Heart right ventricle (tissue), 16 donors: ENCODE results near the gene RASGEF1C. TPM values are rescaled to one million over a fixed set of nuclear protein-coding genes. Genes with fewer than 3 reads are reported as not detected.

Source experiments
- ATAC-seq, 8 donors: fragments of 200-7000 bp; cut with Tn5 transposase; one replicate each; pipeline ENCODE4 v1.9.1; 2020; ENCODE audit warnings: mild to moderate bottlenecking in 8 of 8, moderate library complexity in 8 of 8, moderate number of reproducible peaks in 1 of 8
- DNase-seq, 2 donors: peaks; one replicate each; pipeline ENCODE4 v3.0.0-alpha.2; 2020
- H3K27ac ChIP-seq, 10 donors: fragments of 200-600 bp; sonication (generic) in 2 of 10; one replicate each; pipeline versions ENCODE4 v1.5.0 to v1.8.0; 2020 to 2022; ENCODE audit warnings: mild to moderate bottlenecking in 3 of 10
- H3K27me3 ChIP-seq, 7 donors: fragments of 200-600 bp; one replicate each; pipeline ENCODE4 v1.8.0; 2021 to 2022; ENCODE audit warnings: mild to moderate bottlenecking in 2 of 7
- H3K36me3 ChIP-seq, 9 donors: fragments of 200-600 bp; sonication (generic) in 1 of 9; one replicate each; pipeline versions ENCODE4 v1.5.0 to v1.8.0; 2020 to 2022; ENCODE audit warnings: mild to moderate bottlenecking in 2 of 9
- H3K4me1 ChIP-seq, 9 donors: fragments of 200-600 bp; sonication (generic) in 1 of 9; one replicate each; pipeline versions ENCODE4 v1.5.0 to v1.8.0; 2020 to 2022; ENCODE audit warnings: mild to moderate bottlenecking in 4 of 9
- H3K4me3 ChIP-seq, 10 donors: fragments of 200-600 bp; sonication (generic) in 2 of 10; one replicate each; pipeline versions ENCODE4 v1.5.0 to v1.8.0; 2020 to 2022; ENCODE audit warnings: mild to moderate bottlenecking in 7 of 10, moderate library complexity in 2 of 10
- H3K9me3 ChIP-seq, 11 donors: fragments of 200-600 bp in 10 of 11; sonication (generic) in 2 of 11; one replicate each; pipeline versions ENCODE4 v1.5.0 to v1.8.0; 2013 to 2022; ENCODE audit warnings: mild to moderate bottlenecking in 2 of 11, control low read depth in 1 of 11, moderate library complexity in 1 of 11
- WGBS, 2 donors: extraction: QIAGEN DNeasy Blood & Tissue Kit; methylation state at CpG; one replicate each; pipeline ENCODE4 v1.1.7; 2013; ENCODE audit warnings: inconsistent platforms in 1 of 2; 5-methylcytosine and 5-hydroxymethylcytosine counted together
- intact Hi-C, 10 donors: fragments of 100-400 bp; cut with DNase I; formaldehyde crosslinking; loops; one replicate each; pipeline versions ENCODE4 v1.11.1 to v1.14.2; 2022
- polyA plus RNA-seq, 2 donors: library from polyadenylated mRNA; stranded (reverse); fragments of 200-250 nt; gene quantifications; one replicate each; pipeline ENCODE4 v1.2.3, GENCODE V29; 2013
- total RNA-seq, 10 donors: library from RNA; stranded (reverse); fragmentation: NEBNext Ultra II Directional in 3 of 10; extraction: Animal tissue kit (Norgen Biotek cat#: 25700) in 3 of 10; gene quantifications; one replicate each; pipeline versions ENCODE4 v1.2.1 to v1.2.4, GENCODE V29; 2021 to 2023
- TF ChIP-seq, protein P1 (sequence below), 9 donors: fragments of 200-600 bp; sonication (generic) in 2 of 9; IDR thresholded peaks; one replicate each; pipeline versions ENCODE4 v1.5.0 to v1.8.0; 2021 to 2022; ENCODE audit warnings: antibody characterized with exemption in 9 of 9, mild to moderate bottlenecking in 5 of 9, moderate library complexity in 1 of 9
- donor health status: Arrhythmogenic right ventricular cardiomyopathy.
- donor health status: ischemic (EF 13 %, LVEDD 7.1; RV severe dilation, severe dysfunction).
- donor health status: healthy with polysubstance abuse.
- donor health status: DM: no; HTN: yes; CAD: no.
- donor health status: DM: no; HTN: no; CAD: no.
- donor health status: ischemic (EF 25% LVEDD 6.9; RV normal size, moderate dysfunction).
- donor health status: ischemic (EF 25% LVEDD 5.7; RV mildly dilated, moderate dysfunction).
- donor health status: healthy.
- donor health status: DM: yes; HTN: yes; CAD: no.
- donor health status: Ischemic cardiomyopathy.
- donor health status: ischemic (EF 35%, LVEDD 5.7; RV mildly dilated, moderate dysfunction).
- donor health status: nonischemic (EF 11% LVEDD 7.7; RV severe dilation, severe dysfunction).
- donor health status: DM: yes; HTN: yes; CAD: no.
- donor health status: PGD.
- donor health status: ischemic (EF 29% LVEDD 5.4; RV normal size, mild dysfunction).
- donor health status: nonischemic (EF 23%, LVEDD 6.1; RV moderate dilation, normal function).

Gene RASGEF1C
- total and polyA plus RNA-seq, 12 donors, result 0.17 to 0.59 (median 0.26) TPM; not detected in 6

- intact Hi-C loops, result no loop called here
- H3K9me3 ChIP-seq, result peaks cover 0 to 24% (median 0%) of the 10 kb centered on the region in 11 donors
- H3K4me1 ChIP-seq, result peaks cover 0 to 21% (median 0%) of the 10 kb centered on the region in 9 donors
- no peak for DNase-seq
- TF ChIP-seq, protein P1, sequence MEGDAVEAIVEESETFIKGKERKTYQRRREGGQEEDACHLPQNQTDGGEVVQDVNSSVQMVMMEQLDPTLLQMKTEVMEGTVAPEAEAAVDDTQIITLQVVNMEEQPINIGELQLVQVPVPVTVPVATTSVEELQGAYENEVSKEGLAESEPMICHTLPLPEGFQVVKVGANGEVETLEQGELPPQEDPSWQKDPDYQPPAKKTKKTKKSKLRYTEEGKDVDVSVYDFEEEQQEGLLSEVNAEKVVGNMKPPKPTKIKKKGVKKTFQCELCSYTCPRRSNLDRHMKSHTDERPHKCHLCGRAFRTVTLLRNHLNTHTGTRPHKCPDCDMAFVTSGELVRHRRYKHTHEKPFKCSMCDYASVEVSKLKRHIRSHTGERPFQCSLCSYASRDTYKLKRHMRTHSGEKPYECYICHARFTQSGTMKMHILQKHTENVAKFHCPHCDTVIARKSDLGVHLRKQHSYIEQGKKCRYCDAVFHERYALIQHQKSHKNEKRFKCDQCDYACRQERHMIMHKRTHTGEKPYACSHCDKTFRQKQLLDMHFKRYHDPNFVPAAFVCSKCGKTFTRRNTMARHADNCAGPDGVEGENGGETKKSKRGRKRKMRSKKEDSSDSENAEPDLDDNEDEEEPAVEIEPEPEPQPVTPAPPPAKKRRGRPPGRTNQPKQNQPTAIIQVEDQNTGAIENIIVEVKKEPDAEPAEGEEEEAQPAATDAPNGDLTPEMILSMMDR (IDR thresholded peaks at IDR 0.05), result peak in 2 of 9 donors; percentile 15 to 25
- no peak overlapping the region for H3K27ac ChIP-seq
- H3K36me3 ChIP-seq, result no peaks in the 10 kb centered on the region
- peak in 2 of 8 donors; percentile 27 to 31 for ATAC-seq
- no peak overlapping the region for H3K4me3 ChIP-seq
- WGBS, 2 donors, result 54 to 75% methylated on average over 39 of the region's 39 CpGs
- peaks cover 0 to 22% (median 9%) of the 10 kb centered on the region in 7 donors for H3K27me3 ChIP-seq
These were observed 47.3 kb downstream of the RASGEF1C start for GRCh38 chr5:180161420-180162303.

DNA sequence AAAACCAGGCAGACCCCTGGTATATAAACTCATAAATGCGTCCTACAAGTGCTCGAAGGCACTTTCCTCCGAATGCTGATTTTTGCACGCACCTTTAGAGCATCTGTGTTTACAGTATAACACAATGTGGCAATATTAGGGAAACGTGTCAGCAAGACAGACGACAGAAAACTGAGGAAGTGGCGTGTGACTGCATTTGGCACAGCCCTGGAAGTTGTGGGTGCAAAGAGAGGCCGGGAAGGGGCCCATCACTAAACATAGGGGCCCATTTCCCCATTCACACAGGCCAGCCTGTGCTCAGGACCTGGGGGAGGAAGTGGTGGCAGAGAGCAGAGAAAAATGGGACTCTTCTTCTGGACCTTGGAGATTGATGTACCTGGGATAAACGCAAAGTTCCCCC is 48.2 kb downstream of the RASGEF1C start:
- H3K27ac ChIP-seq, result no peak overlapping the region
- DNase-seq (no peak), ATAC-seq (peak in 6 of 8 donors; percentile 25 to 59 (median 54))
- no peaks in the 10 kb centered on the region for H3K36me3 ChIP-seq
- intact Hi-C loops, result no loop called here
- H3K4me3 ChIP-seq, result no peak overlapping the region
- TF ChIP-seq, protein P1 (IDR thresholded peaks at IDR 0.05), result no peak
- peaks cover 0 to 15% (median 0%) of the 10 kb centered on the region in 9 donors for H3K4me1 ChIP-seq
- H3K9me3 ChIP-seq, result peaks cover 0 to 24% (median 0%) of the 10 kb centered on the region in 11 donors
- WGBS, 2 donors, result 74 to 76% methylated on average over 9 of the region's 9 CpGs
- peaks cover 0 to 29% (median 12%) of the 10 kb centered on the region in 7 donors for H3K27me3 ChIP-seq

- H3K4me1 ChIP-seq, result peaks cover 0 to 14% (median 0%) of the 10 kb centered on the region in 9 donors
- H3K9me3 ChIP-seq, result peaks cover 0 to 24% (median 0%) of the 10 kb centered on the region in 11 donors
- DNase-seq (no peak), ATAC-seq (no peak)
- H3K27ac ChIP-seq, result no peak overlapping the region
- H3K4me3 ChIP-seq, result no peak overlapping the region
- TF ChIP-seq, protein P1 (IDR thresholded peaks at IDR 0.05), result no peak
- intact Hi-C loops, result no loop called here
- WGBS, 2 donors, result 85 to 86% methylated on average over 6 of the region's 6 CpGs
- peaks cover 0 to 30% (median 12%) of the 10 kb centered on the region in 7 donors for H3K27me3 ChIP-seq
- no peaks in the 10 kb centered on the region for H3K36me3 ChIP-seq
These were observed 48.8 kb downstream of the RASGEF1C start for GRCh38 chr5:180160215-180160614.

DNA sequence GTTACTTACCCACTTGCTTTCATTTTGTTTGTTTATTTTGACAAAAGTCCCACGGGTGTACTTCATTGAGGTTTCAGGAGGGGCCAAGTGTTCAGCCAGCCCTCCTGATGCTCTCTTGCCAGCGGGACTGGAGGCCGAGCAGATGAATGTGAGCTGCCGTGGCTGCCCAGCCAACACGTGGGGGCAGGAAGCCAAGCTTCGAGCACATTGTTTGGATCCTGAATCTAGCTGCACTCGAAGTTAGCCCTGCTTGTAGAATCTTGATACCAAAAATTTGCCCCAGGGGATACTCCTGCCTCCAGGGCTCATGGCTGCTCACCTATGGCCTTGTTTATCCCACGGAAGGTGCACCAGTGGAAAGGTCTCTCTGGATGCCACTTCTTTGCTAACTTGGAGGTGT is 49.3 kb downstream of the RASGEF1C start:
- H3K27me3 ChIP-seq, result peaks cover 0 to 30% (median 12%) of the 10 kb centered on the region in 7 donors
- intact Hi-C loops, result no loop called here
- no peak overlapping the region for H3K4me3 ChIP-seq
- peaks cover 0 to 14% (median 0%) of the 10 kb centered on the region in 9 donors for H3K4me1 ChIP-seq
- no peak for DNase-seq
- no peak for ATAC-seq
- no peak overlapping the region for H3K27ac ChIP-seq
- TF ChIP-seq, protein P1 (IDR thresholded peaks at IDR 0.05), result no peak
- H3K9me3 ChIP-seq, result peaks cover 0 to 20% (median 0%) of the 10 kb centered on the region in 11 donors
- 33 to 40% methylated on average over 8 of the region's 8 CpGs for WGBS, 2 donors
- no peaks in the 10 kb centered on the region for H3K36me3 ChIP-seq
